SH-SY5Y (cell line): ENCODE results near the gene FYTTD1.

ENCODE experiments used
- GATA2 ChIP-seq: IDR thresholded peaks from 2 replicates; pipeline ENCODE4 v1.6.1; 2011; ENCODE audit warnings: mild to moderate bottlenecking, low read depth, low read length
- GATA3 ChIP-seq: IDR thresholded peaks from 2 replicates; pipeline ENCODE4 v1.6.1; 2011; ENCODE audit warnings: low read depth, mild to moderate bottlenecking, low read length, moderate library complexity

- no peak for TF ChIP-seq GATA2
- no peak for TF ChIP-seq GATA3
These were observed 71.1 kb downstream of the FYTTD1 start for GRCh38 chr3:197820550-197821335.
